ENCODE results near the gene THYN1. TPM values are rescaled to one million over a fixed set of nuclear protein-coding genes. Genes with fewer than 3 reads are reported as not detected.

The THYN1 gene
- 117 TPM for total RNA-seq
- 78.4 TPM for polyA plus RNA-seq
- long read RNA-seq, donor 1, partial matches to known transcripts = 0 of 8 reads
- long read RNA-seq, donor 1, other reads (novel, unspliced or antisense) = 0 of 8 reads
- long read RNA-seq, donor 2 = 0 reads
- long read RNA-seq, donor 3, transcript THYN1-204 (8 exons, 893 nt) = major isoform, 30 of 119 reads
- long read RNA-seq, donor 3, transcript THYN1-201 (7 exons, 1,299 nt) = minor isoform, 10 of 119 reads
- long read RNA-seq, donor 3, transcript THYN1-202 (7 exons, 835 nt) = minor isoform, 7 of 119 reads
- long read RNA-seq, donor 3, transcript THYN1-203 (8 exons, 943 nt) = minor isoform, 14 of 119 reads
- long read RNA-seq, donor 3, partial matches to known transcripts = 48 of 119 reads
- long read RNA-seq, donor 3, other reads (novel, unspliced or antisense) = 8 of 119 reads
- long read RNA-seq, donor 4, transcript THYN1-204 (8 exons, 893 nt) = minor isoform, 7 of 29 reads
- long read RNA-seq, donor 4, transcript THYN1-203 (8 exons, 943 nt) = major isoform, 10 of 29 reads
- long read RNA-seq, donor 4, partial matches to known transcripts = 5 of 29 reads
- long read RNA-seq, donor 4, other reads (novel, unspliced or antisense) = 0 of 29 reads
- long read RNA-seq, donor 5, transcript THYN1-201 (7 exons, 1,299 nt) = minor isoform, 19 of 129 reads
- long read RNA-seq, donor 5, transcript THYN1-204 (8 exons, 893 nt) = major isoform, 25 of 129 reads
- long read RNA-seq, donor 5, transcript THYN1-202 (7 exons, 835 nt) = minor isoform, 13 of 129 reads
- long read RNA-seq, donor 5, transcript THYN1-203 (8 exons, 943 nt) = minor isoform, 23 of 129 reads
- long read RNA-seq, donor 5, partial matches to known transcripts = 37 of 129 reads
- long read RNA-seq, donor 5, other reads (novel, unspliced or antisense) = 5 of 129 reads
- long read RNA-seq, donor 6, transcript THYN1-204 (8 exons, 893 nt) = major isoform, 16 of 49 reads
- long read RNA-seq, donor 6, transcript THYN1-201 (7 exons, 1,299 nt) = minor isoform, 9 of 49 reads
- long read RNA-seq, donor 6, transcript THYN1-202 (7 exons, 835 nt) = minor isoform, 8 of 49 reads
- long read RNA-seq, donor 6, transcript THYN1-203 (8 exons, 943 nt) = minor isoform, 10 of 49 reads
- long read RNA-seq, donor 6, partial matches to known transcripts = 6 of 49 reads
- long read RNA-seq, donor 6, other reads (novel, unspliced or antisense) = 0 of 49 reads
- long read RNA-seq, donor 7, transcript THYN1-203 (8 exons, 943 nt) = minor isoform, 23 of 104 reads
- long read RNA-seq, donor 7, transcript THYN1-201 (7 exons, 1,299 nt) = minor isoform, 12 of 104 reads
- long read RNA-seq, donor 7, transcript THYN1-202 (7 exons, 835 nt) = minor isoform, 12 of 104 reads
- long read RNA-seq, donor 7, transcript THYN1-204 (8 exons, 893 nt) = major isoform, 28 of 104 reads
- long read RNA-seq, donor 7, partial matches to known transcripts = 19 of 104 reads
- long read RNA-seq, donor 7, other reads (novel, unspliced or antisense) = 6 of 104 reads
- long read RNA-seq, donor 8, transcript THYN1-203 (8 exons, 943 nt) = minor isoform, 8 of 25 reads
- long read RNA-seq, donor 8, transcript THYN1-204 (8 exons, 893 nt) = major isoform, 12 of 25 reads
- long read RNA-seq, donor 8, partial matches to known transcripts = 0 of 25 reads
- long read RNA-seq, donor 8, other reads (novel, unspliced or antisense) = 0 of 25 reads
- long read RNA-seq, donor 9, transcript THYN1-204 (8 exons, 893 nt) = major isoform, 18 of 37 reads
- long read RNA-seq, donor 9, transcript THYN1-203 (8 exons, 943 nt) = minor isoform, 14 of 37 reads
- long read RNA-seq, donor 9, partial matches to known transcripts = 0 of 37 reads
- long read RNA-seq, donor 9, other reads (novel, unspliced or antisense) = 0 of 37 reads
- long read RNA-seq, donor 10, transcript THYN1-201 (7 exons, 1,299 nt) = minor isoform, 5 of 60 reads
- long read RNA-seq, donor 10, transcript THYN1-203 (8 exons, 943 nt) = minor isoform, 14 of 60 reads
- long read RNA-seq, donor 10, transcript THYN1-204 (8 exons, 893 nt) = major isoform, 20 of 60 reads
- long read RNA-seq, donor 10, partial matches to known transcripts = 7 of 60 reads
- long read RNA-seq, donor 10, other reads (novel, unspliced or antisense) = 7 of 60 reads

GRCh38 chr11:134253188-134253993 is at the start of gene THYN1, which contains the start of gene ACAD8:
THYN1 (minus strand) TSS chr11:134253352; CDS start chr11:134252882, 470 bp downstream.
ACAD8 (plus strand) TSS chr11:134253568; CDS start chr11:134253601, 33 bp downstream.
- peaks cover 9 to 10% of the 10 kb centered on the region in 2 donors for H3K4me1 ChIP-seq (ENCODE audit: control insufficient read depth in 2 of 2, insufficient read depth in 2 of 2, low read length in 2 of 2)
- DNase-seq (ENCODE audit: low read depth in 6 of 9, low spot score in 9 of 9) = peak; percentile 95 to 99 (median 97)
- peak within 1 kb of the TSS; percentile 63 to 95 for H3K4me3 ChIP-seq (ENCODE audit: low read length in 2 of 2)
- no peaks in the 10 kb centered on the region for H3K9me3 ChIP-seq (ENCODE audit: control insufficient read depth in 2 of 2, insufficient read depth in 1 of 2, low read length in 1 of 2)
- H3K27ac ChIP-seq (ENCODE audit: low read depth in 1 of 2, low read length in 1 of 2) = peak within 1 kb of the TSS; percentile 91 to 93
- WGBS = under 1% methylated on average over 69 of the region's 70 CpGs
- peaks cover 34 to 39% of the 10 kb centered on the region in 2 donors for H3K36me3 ChIP-seq (ENCODE audit: control insufficient read depth in 2 of 2, insufficient read depth in 2 of 2, low read length in 1 of 2)
- no peaks in the 10 kb centered on the region for H3K27me3 ChIP-seq (ENCODE audit: control insufficient read depth in 2 of 2, insufficient read depth in 1 of 2, low read length in 1 of 2)

GRCh38 chr11:134294664-134295063 is 41.5 kb upstream of the THYN1 start:
- H3K4me1 ChIP-seq (ENCODE audit: control insufficient read depth in 2 of 2, insufficient read depth in 2 of 2, low read length in 2 of 2) = no peaks in the 10 kb centered on the region
- H3K9me3 ChIP-seq (ENCODE audit: control insufficient read depth in 2 of 2, insufficient read depth in 1 of 2, low read length in 1 of 2) = no peaks in the 10 kb centered on the region
- WGBS = 89% methylated on average over 9 of the region's 9 CpGs
- DNase-seq (ENCODE audit: low read depth in 6 of 9, low spot score in 9 of 9) = no peak
- no peak overlapping the region for H3K27ac ChIP-seq (ENCODE audit: low read depth in 1 of 2, low read length in 1 of 2)
- H3K4me3 ChIP-seq (ENCODE audit: low read length in 2 of 2) = no peak overlapping the region
- no peaks in the 10 kb centered on the region for H3K36me3 ChIP-seq (ENCODE audit: control insufficient read depth in 2 of 2, insufficient read depth in 2 of 2, low read length in 1 of 2)
- H3K27me3 ChIP-seq (ENCODE audit: control insufficient read depth in 2 of 2, insufficient read depth in 1 of 2, low read length in 1 of 2) = peaks cover 0 to 3% of the 10 kb centered on the region in 2 donors

- no peak overlapping the region for H3K4me3 ChIP-seq (ENCODE audit: low read length in 2 of 2)
- H3K4me1 ChIP-seq (ENCODE audit: control insufficient read depth in 2 of 2, insufficient read depth in 2 of 2, low read length in 2 of 2) = no peaks in the 10 kb centered on the region
- 91% methylated on average over 20 of the region's 20 CpGs for WGBS
- peaks cover 0 to 3% of the 10 kb centered on the region in 2 donors for H3K27me3 ChIP-seq (ENCODE audit: control insufficient read depth in 2 of 2, insufficient read depth in 1 of 2, low read length in 1 of 2)
- H3K9me3 ChIP-seq (ENCODE audit: control insufficient read depth in 2 of 2, insufficient read depth in 1 of 2, low read length in 1 of 2) = no peaks in the 10 kb centered on the region
- H3K36me3 ChIP-seq (ENCODE audit: control insufficient read depth in 2 of 2, insufficient read depth in 2 of 2, low read length in 1 of 2) = no peaks in the 10 kb centered on the region
- DNase-seq (ENCODE audit: low read depth in 6 of 9, low spot score in 9 of 9) = no peak
- no peak overlapping the region for H3K27ac ChIP-seq (ENCODE audit: low read depth in 1 of 2, low read length in 1 of 2)
These were observed 40.3 kb upstream of the THYN1 start for GRCh38 chr11:134293119-134294113.

- WGBS = 95% methylated on average over 15 of the region's 15 CpGs
- H3K36me3 ChIP-seq (ENCODE audit: control insufficient read depth in 2 of 2, insufficient read depth in 2 of 2, low read length in 1 of 2) = no peaks in the 10 kb centered on the region
- no peak overlapping the region for H3K27ac ChIP-seq (ENCODE audit: low read depth in 1 of 2, low read length in 1 of 2)
- H3K4me1 ChIP-seq (ENCODE audit: control insufficient read depth in 2 of 2, insufficient read depth in 2 of 2, low read length in 2 of 2) = no peaks in the 10 kb centered on the region
- no peaks in the 10 kb centered on the region for H3K9me3 ChIP-seq (ENCODE audit: control insufficient read depth in 2 of 2, insufficient read depth in 1 of 2, low read length in 1 of 2)
- no peak overlapping the region for H3K4me3 ChIP-seq (ENCODE audit: low read length in 2 of 2)
- peaks cover 0 to 3% of the 10 kb centered on the region in 2 donors for H3K27me3 ChIP-seq (ENCODE audit: control insufficient read depth in 2 of 2, insufficient read depth in 1 of 2, low read length in 1 of 2)
- DNase-seq (ENCODE audit: low read depth in 6 of 9, low spot score in 9 of 9) = no peak
These were observed 39.5 kb upstream of the THYN1 start for GRCh38 chr11:134292661-134293060.

GRCh38 chr11:134291196-134291595 is 38.0 kb upstream of the THYN1 start:
- WGBS = 97% methylated on average over 6 of the region's 6 CpGs
- Histone ChIP-seq H3K27ac (ENCODE audit: low read depth in 1 of 2, low read length in 1 of 2) (no peak overlapping the region), H3K27me3 (ENCODE audit: control insufficient read depth in 2 of 2, insufficient read depth in 1 of 2, low read length in 1 of 2) (peaks cover 0 to 3% of the 10 kb centered on the region in 2 donors), H3K9me3 (ENCODE audit: control insufficient read depth in 2 of 2, insufficient read depth in 1 of 2, low read length in 1 of 2) (no peaks in the 10 kb centered on the region), H3K4me1 (ENCODE audit: control insufficient read depth in 2 of 2, insufficient read depth in 2 of 2, low read length in 2 of 2) (no peaks in the 10 kb centered on the region), H3K4me3 (ENCODE audit: low read length in 2 of 2) (no peak overlapping the region), H3K36me3 (ENCODE audit: control insufficient read depth in 2 of 2, insufficient read depth in 2 of 2, low read length in 1 of 2) (no peaks in the 10 kb centered on the region)
- DNase-seq (ENCODE audit: low read depth in 6 of 9, low spot score in 9 of 9) = no peak

GRCh38 chr11:134290646-134291045 is 37.5 kb upstream of the THYN1 start:
- 97% methylated on average over 7 of the region's 7 CpGs for WGBS
- DNase-seq (ENCODE audit: low read depth in 6 of 9, low spot score in 9 of 9) = no peak
- Histone ChIP-seq H3K9me3 (ENCODE audit: control insufficient read depth in 2 of 2, insufficient read depth in 1 of 2, low read length in 1 of 2) (no peaks in the 10 kb centered on the region), H3K27ac (ENCODE audit: low read depth in 1 of 2, low read length in 1 of 2) (no peak overlapping the region), H3K27me3 (ENCODE audit: control insufficient read depth in 2 of 2, insufficient read depth in 1 of 2, low read length in 1 of 2) (peaks cover 0 to 3% of the 10 kb centered on the region in 2 donors), H3K4me3 (ENCODE audit: low read length in 2 of 2) (no peak overlapping the region), H3K36me3 (ENCODE audit: control insufficient read depth in 2 of 2, insufficient read depth in 2 of 2, low read length in 1 of 2) (no peaks in the 10 kb centered on the region), H3K4me1 (ENCODE audit: control insufficient read depth in 2 of 2, insufficient read depth in 2 of 2, low read length in 2 of 2) (no peaks in the 10 kb centered on the region)

Measured in thymus (tissue), 14 donors.